ENCODE results near the gene MEGF8.
A peak's percentile ranks its signal among the peaks of the same experiment; 100 is the strongest.

Gene MEGF8

DNA sequence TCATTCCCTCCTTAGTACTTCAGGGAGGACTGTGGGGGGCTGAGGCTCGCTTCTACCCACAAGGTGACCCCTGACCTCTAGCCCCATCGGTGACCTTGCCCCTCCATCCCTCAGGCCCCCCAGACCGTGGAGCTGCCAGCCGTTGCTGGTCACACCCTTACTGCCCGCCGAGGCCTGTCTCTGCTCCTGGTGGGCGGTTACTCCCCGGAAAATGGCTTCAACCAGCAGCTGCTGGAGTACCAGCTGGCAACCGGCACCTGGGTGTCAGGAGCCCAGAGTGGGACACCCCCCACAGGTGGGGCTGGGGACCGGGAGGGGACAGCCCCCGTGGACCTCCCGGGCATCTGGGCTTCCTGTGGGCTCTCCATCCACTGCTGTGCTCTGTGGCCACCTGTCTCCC, 31.9 kb downstream of the MEGF8 start:
- DNase-seq: no peak

DNA sequence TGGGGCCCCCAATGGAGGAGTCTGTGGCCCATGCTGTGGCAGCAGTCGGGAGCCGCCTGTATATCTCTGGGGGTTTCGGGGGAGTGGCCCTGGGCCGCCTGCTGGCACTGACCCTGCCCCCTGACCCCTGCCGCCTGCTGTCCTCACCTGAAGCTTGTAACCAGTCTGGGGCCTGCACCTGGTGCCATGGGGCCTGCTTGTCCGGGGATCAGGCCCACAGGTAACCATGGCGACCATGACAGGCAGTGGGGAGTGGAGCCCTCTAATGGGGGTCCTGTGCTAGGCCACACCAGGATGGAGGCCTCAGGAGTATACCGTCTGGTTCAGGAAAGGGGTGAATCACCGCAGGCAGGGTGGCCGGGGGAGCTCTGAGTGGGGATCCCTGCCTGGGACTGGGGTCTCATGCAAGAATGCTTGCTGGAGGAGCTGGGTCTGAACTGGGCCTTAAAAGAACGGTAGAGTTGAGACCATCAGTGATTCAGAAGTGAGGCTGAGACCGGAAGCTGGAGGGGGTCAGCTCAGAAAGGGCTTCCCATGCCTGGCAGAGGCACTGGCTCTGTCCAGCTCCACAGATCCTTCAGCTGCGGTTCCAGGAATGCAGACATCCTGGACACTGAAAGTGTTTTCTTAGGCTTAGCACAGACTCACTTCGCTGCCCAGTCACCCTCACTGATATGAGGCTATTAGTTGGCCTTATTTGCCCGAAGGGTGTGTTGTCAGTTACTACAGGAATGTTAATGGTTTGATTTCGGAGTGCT, 35.5 kb downstream of the MEGF8 start:
- DNase-seq: no peak

DNA sequence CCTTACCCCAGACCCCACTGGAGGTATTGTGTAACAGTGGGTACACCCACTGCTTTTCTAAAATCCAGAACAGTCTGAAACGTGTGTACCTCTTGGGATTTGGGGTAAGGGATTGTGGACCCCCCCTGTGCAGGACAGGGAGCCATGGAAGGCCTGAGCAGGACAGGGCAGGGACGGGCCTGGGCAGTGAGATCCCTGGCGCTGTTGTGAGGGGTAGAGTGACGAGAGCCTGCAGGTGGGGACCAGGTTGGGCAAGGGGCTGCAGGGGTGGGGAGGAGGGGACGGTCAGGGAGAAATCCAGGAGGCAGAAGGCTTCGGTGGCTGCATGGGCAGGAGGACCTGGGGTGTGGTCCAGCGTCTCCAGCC, 36.1 kb downstream of the MEGF8 start:
- no peak for DNase-seq

DNA sequence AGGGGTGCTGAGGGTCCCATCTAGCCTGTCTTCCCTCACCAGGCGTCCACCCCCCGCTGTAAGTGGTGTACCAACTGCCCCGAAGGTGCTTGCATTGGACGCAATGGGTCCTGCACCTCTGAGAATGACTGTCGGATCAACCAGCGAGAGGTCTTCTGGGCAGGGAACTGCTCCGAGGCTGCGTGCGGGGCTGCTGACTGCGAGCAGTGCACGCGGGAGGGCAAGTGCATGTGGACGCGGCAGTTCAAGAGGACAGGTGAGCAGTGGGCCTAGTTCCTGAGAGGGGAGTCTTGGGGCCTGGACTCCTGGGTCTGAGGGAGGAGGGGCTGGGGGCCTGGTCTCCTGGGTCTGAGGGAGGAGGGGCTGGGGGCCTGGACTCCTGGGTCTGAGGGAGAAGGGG, 36.9 kb downstream of the MEGF8 start:
- no peak for DNase-seq

GRCh38 chr19:42362891-42363440, 37.5 kb downstream of the MEGF8 start:
- no peak for DNase-seq

DNA sequence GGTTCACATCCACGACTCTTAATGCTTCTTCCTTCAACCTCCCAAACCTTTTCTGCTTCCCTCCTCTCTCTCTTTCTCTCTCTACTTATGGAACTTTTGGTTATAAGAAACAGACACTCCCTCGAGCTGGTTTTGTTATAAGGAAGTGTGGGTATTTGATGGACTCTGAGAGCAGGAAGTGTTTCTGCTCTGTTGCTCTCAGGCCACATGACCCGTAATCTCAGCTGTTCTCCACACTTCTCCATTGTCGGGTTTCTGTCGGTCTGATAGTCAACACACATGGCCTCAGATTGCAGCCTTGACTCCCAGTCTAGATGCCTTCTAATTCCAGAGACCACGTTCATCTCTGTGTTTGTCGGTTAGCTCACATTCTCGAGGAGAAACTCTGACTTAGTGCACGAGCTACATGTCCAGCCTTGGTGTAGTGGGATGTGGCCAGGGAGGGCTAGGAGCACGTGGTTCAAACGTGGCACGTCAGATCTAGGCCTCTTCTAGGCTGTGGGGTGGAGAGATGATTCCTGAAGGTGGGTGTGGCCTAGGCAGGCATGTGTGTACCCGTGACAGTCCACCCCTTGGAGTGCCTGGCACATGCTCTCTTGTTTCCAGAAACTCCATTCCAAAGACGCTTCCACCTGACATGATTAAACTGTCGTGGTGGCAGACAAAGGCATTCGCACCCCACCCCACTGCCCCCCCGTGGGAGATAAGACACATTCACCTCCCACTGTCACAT, 38.3 kb downstream of the MEGF8 start:
- DNase-seq: no peak

- no peak for DNase-seq
Observed at GRCh38 chr19:42366673-42367072, 41.2 kb downstream of the MEGF8 start.

DNA sequence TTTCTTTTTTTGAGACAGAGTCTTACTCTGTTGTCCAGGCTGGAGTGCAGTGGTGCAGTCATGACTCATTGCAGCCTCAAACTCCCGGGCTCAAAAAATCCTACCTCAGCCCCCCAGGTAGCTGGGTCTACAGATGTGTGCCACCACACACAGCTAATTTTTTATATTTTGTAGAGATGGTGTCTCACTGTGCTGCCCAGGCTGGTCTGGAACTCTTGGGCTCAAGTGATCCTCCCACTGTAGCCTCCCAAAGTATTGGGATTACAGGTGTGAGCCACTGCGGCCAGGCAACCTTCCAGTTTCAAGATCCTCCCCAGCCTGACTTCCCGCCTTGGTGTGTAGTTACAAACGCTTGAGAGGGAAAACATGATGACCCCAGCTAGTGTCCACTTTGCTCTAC, 42.5 kb downstream of the MEGF8 start:
- no peak for DNase-seq

DNA sequence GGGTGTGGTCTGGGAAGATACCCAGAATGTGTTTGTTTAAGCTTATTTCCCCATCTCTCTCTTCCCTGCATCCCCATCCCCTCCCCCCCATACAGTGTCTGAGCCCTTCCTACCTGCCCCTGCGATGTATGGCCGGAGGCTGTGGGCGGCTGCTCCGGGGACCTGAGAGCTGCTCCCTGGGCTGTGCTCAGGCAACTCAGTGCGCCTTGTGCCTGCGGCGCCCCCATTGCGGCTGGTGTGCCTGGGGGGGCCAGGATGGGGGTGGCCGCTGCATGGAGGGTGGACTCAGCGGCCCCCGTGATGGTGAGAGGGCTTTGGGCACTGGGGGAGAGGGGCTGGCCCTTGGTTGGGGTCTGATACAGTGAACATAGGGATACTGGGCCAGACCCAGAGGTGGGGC, 42.9 kb downstream of the MEGF8 start:
- no peak for DNase-seq

GRCh38 chr19:42368765-42369164, 43.3 kb downstream of the MEGF8 start:
- DNase-seq: no peak

DNA sequence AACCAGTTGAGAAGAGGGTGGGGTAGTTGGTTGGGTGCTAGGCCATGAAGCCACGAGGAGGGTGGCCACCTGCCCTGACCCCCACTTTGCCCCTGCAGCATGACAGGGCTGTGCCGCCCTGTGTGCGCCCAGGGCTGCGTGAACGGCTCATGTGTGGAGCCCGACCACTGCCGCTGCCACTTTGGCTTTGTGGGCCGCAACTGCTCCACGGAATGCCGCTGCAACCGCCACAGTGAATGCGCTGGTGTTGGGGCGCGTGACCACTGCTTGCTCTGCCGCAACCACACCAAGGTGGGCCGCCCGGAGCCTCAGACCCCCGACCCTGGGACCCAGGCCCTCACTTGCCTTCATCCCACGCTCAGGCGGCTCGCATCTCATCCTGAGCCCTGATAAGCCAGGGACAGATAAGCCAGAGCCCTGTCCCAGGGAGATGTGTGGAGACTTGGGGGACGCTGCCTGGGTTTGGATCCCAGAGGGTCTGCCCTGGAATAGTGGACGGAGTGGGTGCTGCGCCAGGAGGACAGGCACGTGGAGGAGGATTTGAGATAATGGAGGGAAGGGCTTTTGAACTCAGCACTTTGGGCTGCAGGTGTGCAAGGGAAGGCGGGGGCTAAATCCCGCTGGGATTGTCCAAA, 44.1 kb downstream of the MEGF8 start:
- DNase-seq: no peak

- DNase-seq: no peak
Observed at GRCh38 chr19:42370068-42370520, 44.7 kb downstream of the MEGF8 start.

- DNase-seq: no peak
Observed at GRCh38 chr19:42370626-42371175, 45.3 kb downstream of the MEGF8 start.

GRCh38 chr19:42374826-42375376, 49.5 kb downstream of the MEGF8 start:
- DNase-seq: no peak

GRCh38 chr19:42375415-42376176, 50.2 kb downstream of the MEGF8 start:
- DNase-seq: no peak

GRCh38 chr19:42376177-42376555, 50.7 kb downstream of the MEGF8 start:
- no peak for DNase-seq

GRCh38 chr19:42378225-42379215, 53.1 kb downstream of the MEGF8 start:
- DNase-seq: no peak

GRCh38 chr19:42380155-42380554, 54.7 kb downstream of the MEGF8 start:
- no peak for DNase-seq

DNA sequence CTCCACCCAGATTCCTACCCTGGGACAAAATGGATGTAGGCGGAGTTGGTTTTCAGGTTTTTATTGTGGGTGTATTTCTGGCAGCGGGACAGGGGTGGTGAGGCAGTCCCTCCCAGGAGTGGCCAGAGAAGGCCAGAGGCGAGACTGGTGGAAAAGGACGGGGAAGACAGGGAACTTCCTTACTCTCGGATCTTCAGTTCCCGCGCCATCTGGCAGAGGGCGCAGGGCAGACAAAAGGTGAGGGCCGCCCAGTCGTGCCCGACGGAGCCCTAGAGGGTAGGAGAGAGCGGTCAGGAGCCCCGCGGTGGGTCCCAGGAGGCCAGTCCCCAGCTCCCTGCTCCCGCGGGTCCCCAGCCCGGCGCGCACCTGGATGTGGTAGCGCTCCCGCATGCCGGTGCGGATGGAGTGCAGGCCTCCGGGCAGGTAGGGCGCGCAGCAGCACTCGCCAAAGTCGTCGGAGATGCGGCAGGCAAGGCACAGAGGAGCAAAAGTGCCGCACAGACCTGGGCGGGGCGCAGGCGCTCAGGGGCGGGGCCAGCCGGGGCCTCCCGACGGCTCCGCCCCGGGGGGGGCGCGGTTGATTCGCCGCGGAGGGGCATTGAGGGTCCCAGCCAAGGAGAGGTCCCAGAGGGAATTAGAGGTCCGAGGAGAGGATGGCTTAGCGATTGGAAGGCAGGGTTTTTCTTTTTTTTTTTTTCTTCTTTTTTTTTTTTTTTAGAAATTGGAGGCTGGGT, 61.7 kb downstream of the MEGF8 start:
- peak; percentile 67 for DNase-seq

- no peak for DNase-seq
Observed at GRCh38 chr19:42388851-42389489, 63.5 kb downstream of the MEGF8 start.
